Effector CD4-positive, alpha-beta T cell (primary cell): Measurements from ENCODE around the gene OR52L1. TPM values are rescaled to one million over a fixed set of nuclear protein-coding genes. Genes with fewer than 3 reads are reported as not detected.
A peak's percentile ranks its signal among the peaks of the same experiment; 100 is the strongest.
"Not testable (repeated sequence)": the region's sequence is repeated elsewhere in the genome, so short reads cannot be mapped to it uniquely, and the experiment has no call there.

Experiments used
- DNase-seq: peaks from one replicate; pipeline ENCODE4 v3.0.0-alpha.2; 2020
- total RNA-seq: gene quantifications from one replicate; lab custom pipeline; 2026; lab: John Stamatoyannopoulos, UW

OR52L1 gene
- total RNA-seq = not detected

- no peak for DNase-seq
Observed at GRCh38 chr11:5986885-5987284, at the start of gene OR52L1. Gene OR52L1, minus strand, starts transcription at chr11:5986985. Its CDS starts 55 bp downstream, at chr11:5986930.

GRCh38 chr11:6030708-6031405, 44.1 kb upstream of the OR52L1 start, which contains the start of gene OR56A1:
Gene OR56A1, minus strand, starts transcription at chr11:6030758. Its CDS starts 3,066 bp downstream, at chr11:6027692.
- DNase-seq = no peak

GRCh38 chr11:6027501-6027900, 40.7 kb upstream of the OR52L1 start:
- DNase-seq = no peak

- DNase-seq = no peak
Observed at GRCh38 chr11:6025056-6025455, 38.3 kb upstream of the OR52L1 start.

- DNase-seq = peak; percentile 4
Observed at GRCh38 chr11:6022956-6023355, 36.2 kb upstream of the OR52L1 start.

- DNase-seq = no peak
Observed at GRCh38 chr11:6013042-6013441, 26.3 kb upstream of the OR52L1 start.

- no peak for DNase-seq
Observed at GRCh38 chr11:6012035-6012668, 25.4 kb upstream of the OR52L1 start.

GRCh38 chr11:6006846-6007245, 20.1 kb upstream of the OR52L1 start, which contains the start of gene OR56A4:
Gene OR56A4, minus strand, starts transcription at chr11:6006946. Its CDS starts 3,954 bp downstream, at chr11:6002992.
- no peak for DNase-seq

GRCh38 chr11:6006395-6006794, 19.6 kb upstream of the OR52L1 start:
- DNase-seq = no peak

GRCh38 chr11:6002202-6002699, 15.5 kb upstream of the OR52L1 start:
- no peak for DNase-seq

- DNase-seq = no peak
Observed at GRCh38 chr11:5994791-5995190, 8.0 kb upstream of the OR52L1 start.

- DNase-seq = no peak
Observed at GRCh38 chr11:5992604-5993251, 5.9 kb upstream of the OR52L1 start.

- DNase-seq = no peak
Observed at GRCh38 chr11:5992150-5992549, 5.4 kb upstream of the OR52L1 start.

GRCh38 chr11:5989203-5989602, 2.4 kb upstream of the OR52L1 start:
- no peak for DNase-seq

GRCh38 chr11:5983443-5983842, 3.3 kb downstream of the OR52L1 start:
- no peak for DNase-seq

- DNase-seq = no peak
Observed at GRCh38 chr11:5973530-5973929, 13.3 kb downstream of the OR52L1 start.

GRCh38 chr11:5968394-5968793, 18.4 kb downstream of the OR52L1 start, which contains the start of gene OR56A5:
Gene OR56A5, minus strand, starts transcription at chr11:5968494. Its CDS starts 0 bp downstream, at chr11:5968494.
- DNase-seq = no peak

- no peak for DNase-seq
Observed at GRCh38 chr11:5967708-5968107, 19.1 kb downstream of the OR52L1 start.

- no peak for DNase-seq
Observed at GRCh38 chr11:5966958-5967357, 19.8 kb downstream of the OR52L1 start.

GRCh38 chr11:5960704-5961320, 26.0 kb downstream of the OR52L1 start:
- not testable (repeated sequence) for DNase-seq

GRCh38 chr11:5955586-5955985, 31.2 kb downstream of the OR52L1 start:
- DNase-seq = no peak

GRCh38 chr11:5941951-5942350, 44.8 kb downstream of the OR52L1 start, which contains the start of gene OR56A3:
Gene OR56A3, plus strand, starts transcription at chr11:5942251. Its CDS starts 5,096 bp downstream, at chr11:5947347.
- DNase-seq = no peak

- no peak for DNase-seq
Observed at GRCh38 chr11:5940748-5941147, 46.0 kb downstream of the OR52L1 start.
